Adrenal gland (tissue), 12 donors: ENCODE measurements around the gene MYH7. TPM values are rescaled to one million over a fixed set of nuclear protein-coding genes. Genes with fewer than 3 reads are reported as not detected.
"Not testable (repeated sequence)": the region's sequence is repeated elsewhere in the genome, so short reads cannot be mapped to it uniquely, and the experiment has no call there.

Source experiments
- DNase-seq, 7 donors: peaks; one replicate each; pipeline ENCODE4 v3.0.0-alpha.2; 2019 to 2020
- H3K27ac ChIP-seq, 5 donors: fragments of 200-600 bp; sonication (generic) in 4 of 5; 1 replicate in 3 of 5; 2 replicates in 2 of 5; pipeline versions ENCODE4 v1.5.1 to v1.8.0; 2016 to 2020; ENCODE audit warnings: mild to moderate bottlenecking in 1 of 5
- H3K27me3 ChIP-seq: fragments of 200-600 bp; 2 replicates; pipeline ENCODE4 v1.8.0; 2021
- H3K36me3 ChIP-seq, 2 donors: fragments of 200-600 bp; replicated peaks in 1 of 2; 1 replicate in 1 of 2; 2 replicates in 1 of 2; pipeline versions ENCODE4 v1.5.1 to v1.8.0; 2018 to 2022
- H3K4me1 ChIP-seq, 2 donors: fragments of 200-600 bp; replicated peaks in 1 of 2; 1 replicate in 1 of 2; 2 replicates in 1 of 2; pipeline versions ENCODE4 v1.5.1 to v1.8.0; 2018 to 2021
- H3K4me3 ChIP-seq, 4 donors: fragments of 200-600 bp; sonication (generic) in 3 of 4; one replicate each; pipeline ENCODE4 v1.5.1; 2016 to 2018
- H3K9me3 ChIP-seq, 3 donors: fragments of 200-600 bp; sonication (generic) in 1 of 3; replicated peaks in 1 of 3; 1 replicate in 2 of 3; 2 replicates in 1 of 3; pipeline versions ENCODE4 v1.5.1 to v1.8.0; 2016 to 2021
- CTCF ChIP-seq, 6 experiments: fragments of 450-650 bp in 4 of 6; fragments of 200-600 bp in 2 of 6; sonication (generic) in 1 of 6; IDR thresholded peaks; 1 replicate in 5 of 6; 2 replicates in 1 of 6; pipeline versions ENCODE4 v1.5.1 to v1.8.0; 2016 to 2021; ENCODE audit warnings: antibody characterized with exemption in 6 of 6, mild to moderate bottlenecking in 2 of 6, moderate library complexity in 1 of 6
- POLR2A ChIP-seq, 2 donors: fragments of 450-650 bp; IDR thresholded peaks; one replicate each; pipeline ENCODE4 v1.6.1; 2017; ENCODE audit warnings: antibody characterized with exemption in 2 of 2, mild to moderate bottlenecking in 2 of 2, moderate library complexity in 1 of 2
- WGBS, 4 donors: extraction: QIAGEN DNeasy Blood & Tissue Kit in 2 of 4; methylation state at CpG; one replicate each; pipeline versions ENCODE4 v1.1.5 to v1.1.7; 2013 to 2017; 5-methylcytosine and 5-hydroxymethylcytosine counted together
- intact Hi-C, 2 donors: fragments of 100-400 bp; cut with DNase I; formaldehyde crosslinking; loops; one replicate each; pipeline versions ENCODE4 v1.14.1 to v1.15.0; 2022 to 2023
- polyA plus RNA-seq, 3 donors: library from polyadenylated mRNA; stranded (reverse); fragments of 200-250 nt in 2 of 3; fragments of 350-450 nt in 1 of 3; fragmentation: Illumina TruSeq in 1 of 3; extraction: RNeasy Lipid Tissue Mini Kit (QIAGEN cat#74804) in 1 of 3; gene quantifications; one replicate each; pipeline ENCODE4 v1.2.3, GENCODE V29; 2013 to 2014
- total RNA-seq, 9 donors: library from RNA; depleted of rRNA in 4 of 9; stranded (reverse); fragments of >200 nt in 4 of 9; fragments of 120-200 nt in 1 of 9; fragmentation: NEBNext Ultra II Directional in 1 of 9; extraction: Animal tissue kit (Norgen Biotek cat#: 25700) in 1 of 9; gene quantifications; one replicate each; pipeline versions ENCODE4 v1.1.0 to v1.2.4, GENCODE V29; 2013 to 2023
- donor health status: healthy with polysubstance abuse.
- donor health status: Bipolar disorder and iron deficiency.
- donor health status: DM: yes; HTN: yes; CAD: no.
- donor health status: DM: no; HTN: no; CAD: no.
- donor health status: DM: no; HTN: no; CAD: no.
- donor health status: DM: yes; HTN: yes; CAD: no.

Gene MYH7
- total and polyA plus RNA-seq, 12 donors, result 0.06 to 7.1 (median 0.64) TPM; not detected in 4

- no peaks in the 10 kb centered on the region for H3K36me3 ChIP-seq
- no peak overlapping the region for H3K27ac ChIP-seq
- no peak overlapping the region for H3K4me3 ChIP-seq
- intact Hi-C loops, result no loop called here
- 70 to 91% (median 78%) methylated on average over 7 to 21 of the region's 21 CpGs for WGBS, 4 donors
- H3K4me1 ChIP-seq, result no peaks in the 10 kb centered on the region
- TF ChIP-seq CTCF (IDR thresholded peaks at IDR 0.05), result no peak
- TF ChIP-seq POLR2A (IDR thresholded peaks at IDR 0.05), result no peak
- H3K9me3 ChIP-seq, result no peaks in the 10 kb centered on the region
- DNase-seq, result no peak
- H3K27me3 ChIP-seq, result no peaks in the 10 kb centered on the region
Measured at GRCh38 chr14:23418021-23418420, 17.4 kb downstream of the MYH7 start.

- not testable (repeated sequence) for H3K4me3 ChIP-seq
Measured at GRCh38 chr14:23417269-23417668, 18.2 kb downstream of the MYH7 start.

GRCh38 chr14:23416801-23417200 lies 18.7 kb downstream of the MYH7 start:
- intact Hi-C loops, result no loop called here
- Histone ChIP-seq H3K27me3 (no peaks in the 10 kb centered on the region), H3K4me3 (no peak overlapping the region), H3K4me1 (no peaks in the 10 kb centered on the region), H3K9me3 (no peaks in the 10 kb centered on the region), H3K27ac (no peak overlapping the region), H3K36me3 (no peaks in the 10 kb centered on the region)
- WGBS, 4 donors, result 83 to 93% (median 85%) methylated on average over 10 to 11 of the region's 11 CpGs
- TF ChIP-seq CTCF (IDR thresholded peaks at IDR 0.05) (no peak), POLR2A (IDR thresholded peaks at IDR 0.05) (no peak)
- DNase-seq, result no peak

More at GRCh38 chr14:23417269-23417668, 18.2 kb downstream of the MYH7 start:
- DNase-seq, H3K27me3 ChIP-seq, H3K36me3 ChIP-seq, intact Hi-C loops, H3K27ac ChIP-seq, H3K4me1 ChIP-seq, H3K9me3 ChIP-seq: not testable (repeated sequence)
- 84 to 92% (median 89%) methylated on average over 11 to 12 of the region's 12 CpGs for WGBS, 4 donors

- intact Hi-C loops, result no loop called here
- no peaks in the 10 kb centered on the region for H3K27me3 ChIP-seq
- no peaks in the 10 kb centered on the region for H3K9me3 ChIP-seq
- H3K36me3 ChIP-seq, result no peaks in the 10 kb centered on the region
- 79 to 89% (median 84%) methylated on average over 15 to 21 of the region's 21 CpGs for WGBS, 4 donors
- H3K27ac ChIP-seq, result no peak overlapping the region
- TF ChIP-seq POLR2A (IDR thresholded peaks at IDR 0.05) (no peak), CTCF (IDR thresholded peaks at IDR 0.05) (no peak)
- no peak for DNase-seq
- no peaks in the 10 kb centered on the region for H3K4me1 ChIP-seq
- H3K4me3 ChIP-seq, result no peak overlapping the region
Measured at GRCh38 chr14:23415821-23416778, 19.4 kb downstream of the MYH7 start.
